ENCODE measurements around the gene INPP5A.

INPP5A gene

GRCh38 chr10:132521466-132522102 lies 16.0 kb upstream of the INPP5A start:
- no peak for DNase-seq (ENCODE audit: low read depth)
- H3K4me3 ChIP-seq (ENCODE audit: low read length) = no peak overlapping the region
- TF ChIP-seq CTCF (conservative IDR thresholded peaks at IDR 0.05; ENCODE audit: low read depth, low read length) = no peak

- no peak for DNase-seq (ENCODE audit: low read depth)
- H3K4me3 ChIP-seq (ENCODE audit: low read length) = no peak overlapping the region
- no peak for TF ChIP-seq CTCF (conservative IDR thresholded peaks at IDR 0.05; ENCODE audit: low read depth, low read length)
Measured at GRCh38 chr10:132522521-132523411, 14.8 kb upstream of the INPP5A start.

GRCh38 chr10:132523561-132524442 lies 13.8 kb upstream of the INPP5A start:
- H3K4me3 ChIP-seq (ENCODE audit: low read length) = no peak overlapping the region
- no peak for DNase-seq (ENCODE audit: low read depth)
- TF ChIP-seq CTCF (conservative IDR thresholded peaks at IDR 0.05; ENCODE audit: low read depth, low read length) = no peak

- no peak overlapping the region for H3K4me3 ChIP-seq (ENCODE audit: low read length)
- TF ChIP-seq CTCF (conservative IDR thresholded peaks at IDR 0.05; ENCODE audit: low read depth, low read length) = no peak
- DNase-seq (ENCODE audit: low read depth) = no peak
Measured at GRCh38 chr10:132524443-132525285, 12.9 kb upstream of the INPP5A start.

- no peak for TF ChIP-seq CTCF (conservative IDR thresholded peaks at IDR 0.05; ENCODE audit: low read depth, low read length)
Measured at GRCh38 chr10:132526676-132527075, 10.9 kb upstream of the INPP5A start.

GRCh38 chr10:132527339-132528063 lies 10.1 kb upstream of the INPP5A start:
- TF ChIP-seq CTCF (conservative IDR thresholded peaks at IDR 0.05; ENCODE audit: low read depth, low read length) = no peak
- DNase-seq (ENCODE audit: low read depth) = no peak
- no peak overlapping the region for H3K4me3 ChIP-seq (ENCODE audit: low read length)

More at GRCh38 chr10:132526676-132527075, 10.9 kb upstream of the INPP5A start:
- H3K4me3 ChIP-seq (ENCODE audit: low read length) = no peak overlapping the region
- DNase-seq (ENCODE audit: low read depth) = no peak
